Measurements from ENCODE around the gene LEMD1.

Gene LEMD1

GRCh38 chr1:205351984-205352713 is 69.7 kb downstream of the LEMD1 start:
- DNase-seq, result peak; percentile 96

DNA sequence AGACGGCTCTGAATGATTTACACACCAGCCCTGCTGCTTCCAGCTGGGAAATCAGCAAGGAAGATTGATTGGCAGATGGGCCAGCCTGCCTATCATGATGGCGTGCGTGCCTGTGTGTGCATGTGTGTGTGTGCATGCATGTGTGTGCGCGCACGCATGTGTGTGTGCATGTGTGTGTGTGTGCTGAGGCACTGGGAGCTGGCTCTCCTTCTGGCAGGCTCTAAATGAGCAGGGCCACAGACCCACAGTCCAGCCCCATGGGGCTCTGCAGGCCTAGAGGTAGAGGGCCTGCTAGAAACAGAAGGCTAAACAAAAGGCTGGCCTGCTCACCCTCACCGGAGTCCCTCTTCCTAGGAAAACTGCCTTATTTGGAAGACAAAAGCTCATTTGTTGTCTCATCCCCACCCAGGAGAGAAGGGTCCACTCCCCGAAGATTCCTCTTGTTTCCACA is 71.1 kb downstream of the LEMD1 start:
- peak; percentile 71 for DNase-seq

DNA sequence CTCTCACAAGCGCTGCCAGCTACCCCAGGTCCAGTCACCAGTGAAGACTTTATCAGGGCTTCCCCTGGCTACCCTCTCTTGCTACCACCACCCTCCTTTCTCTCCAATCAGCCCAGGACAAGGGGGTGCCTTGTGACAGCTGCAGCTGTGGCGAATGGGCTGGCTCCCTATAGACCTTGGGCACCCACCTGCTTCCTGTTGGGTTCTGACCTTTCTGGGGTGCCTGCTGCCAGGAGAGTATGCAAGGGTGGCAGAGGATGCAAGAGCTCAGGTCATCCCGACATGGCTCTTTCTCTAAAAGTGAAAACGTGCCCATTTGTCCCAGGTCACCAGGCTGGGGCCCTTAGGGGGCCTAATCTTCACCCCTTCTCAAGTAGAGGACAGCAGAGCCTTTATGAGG is 71.7 kb downstream of the LEMD1 start:
- no peak for DNase-seq

DNA sequence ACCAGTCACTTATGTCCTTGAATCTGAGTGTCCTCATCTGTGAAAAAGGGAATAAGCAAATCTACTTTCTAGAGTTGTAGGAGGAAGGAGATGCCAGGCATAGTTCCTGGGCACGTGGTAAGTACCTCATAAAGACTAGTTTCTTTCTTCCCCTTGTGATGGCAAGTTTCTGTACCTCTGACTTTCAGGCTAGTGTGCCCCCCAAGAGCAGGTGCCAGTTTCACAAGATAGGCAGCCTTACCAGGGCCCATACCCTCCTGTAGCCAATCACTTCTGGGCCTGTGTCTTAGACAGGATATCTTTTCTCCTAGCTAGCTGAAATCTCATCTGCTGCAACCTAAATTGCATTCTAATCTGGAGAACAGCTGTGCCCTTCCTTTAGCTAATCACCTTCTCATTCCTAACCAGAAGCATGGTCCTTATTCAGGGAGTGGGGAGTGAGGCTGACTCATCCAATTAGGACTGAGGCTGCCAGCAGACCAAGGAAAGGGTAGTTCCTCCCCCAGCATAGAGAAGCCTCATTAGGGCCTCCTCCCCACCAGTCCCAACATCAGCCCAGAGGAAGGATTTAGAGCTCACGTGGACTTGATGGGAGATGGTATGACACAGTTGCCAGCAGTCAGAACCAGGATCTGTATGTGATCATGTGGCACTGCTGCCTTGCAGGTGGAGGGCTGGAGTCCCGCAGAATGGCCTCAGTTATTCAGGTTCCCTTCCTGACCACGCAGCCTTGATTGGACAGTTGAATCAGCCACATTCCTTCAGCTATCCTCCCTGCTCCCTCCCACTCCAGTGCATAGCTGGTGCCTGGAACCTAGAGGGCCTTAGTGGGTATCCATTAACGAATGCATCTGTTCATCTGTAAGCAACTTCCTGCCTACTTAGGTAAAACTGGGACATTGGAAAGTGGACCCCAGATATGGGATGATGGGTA is 73.0 kb downstream of the LEMD1 start:
- DNase-seq, result no peak

DNA sequence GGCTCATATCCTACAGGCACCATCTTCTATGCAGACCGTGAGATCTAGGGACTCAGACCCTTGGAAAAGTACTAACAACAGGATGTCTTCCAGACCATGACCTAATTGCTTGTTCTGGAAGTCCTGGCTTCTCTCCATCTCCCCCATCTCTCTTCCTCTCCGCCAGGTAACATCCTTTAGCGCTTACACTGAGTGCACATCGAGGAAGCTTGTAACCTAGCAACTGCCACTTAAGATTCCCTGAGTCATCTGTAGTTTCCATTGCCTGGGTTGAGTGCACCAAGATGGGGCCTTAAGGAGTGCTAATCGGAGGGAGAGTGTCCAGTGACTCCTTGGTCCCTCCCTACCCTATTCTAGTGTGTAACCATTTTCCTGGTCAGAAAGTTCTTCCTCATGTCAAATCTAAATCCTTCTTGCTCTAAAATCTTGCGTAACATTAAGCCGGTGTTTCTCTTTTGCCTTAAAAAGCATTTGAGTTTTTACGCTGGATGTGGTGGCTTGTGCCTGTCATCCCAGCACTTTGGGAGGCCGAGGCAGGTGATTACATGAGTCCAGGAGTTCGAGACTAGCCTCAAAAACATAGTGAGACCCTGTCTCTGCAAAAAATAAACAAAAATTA is 74.8 kb downstream of the LEMD1 start:
- no peak for DNase-seq

DNA sequence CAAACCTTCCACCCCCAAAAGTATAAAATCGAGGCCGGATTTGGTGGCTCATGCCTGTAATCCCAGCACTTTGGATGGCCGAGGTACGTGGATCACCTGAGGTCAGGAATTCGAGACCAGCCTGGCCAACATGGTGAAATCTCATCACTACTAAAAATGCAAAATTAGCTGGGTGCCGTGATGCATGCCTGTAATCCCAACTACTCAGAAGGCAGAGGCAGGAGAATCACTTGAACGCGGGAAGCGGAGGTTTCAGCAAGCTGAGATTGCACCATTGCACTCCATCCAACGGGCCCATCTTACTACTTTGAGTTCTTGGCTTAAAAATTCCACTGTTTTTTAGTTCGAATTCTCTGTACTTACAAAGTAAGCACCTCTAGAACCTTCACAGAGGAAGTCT is 76.1 kb downstream of the LEMD1 start:
- no peak for DNase-seq

- no peak for DNase-seq
Measured at GRCh38 chr1:205344066-205344928, 77.6 kb downstream of the LEMD1 start.

GRCh38 chr1:205343431-205344065 is 78.3 kb downstream of the LEMD1 start:
- DNase-seq, result no peak

DNA sequence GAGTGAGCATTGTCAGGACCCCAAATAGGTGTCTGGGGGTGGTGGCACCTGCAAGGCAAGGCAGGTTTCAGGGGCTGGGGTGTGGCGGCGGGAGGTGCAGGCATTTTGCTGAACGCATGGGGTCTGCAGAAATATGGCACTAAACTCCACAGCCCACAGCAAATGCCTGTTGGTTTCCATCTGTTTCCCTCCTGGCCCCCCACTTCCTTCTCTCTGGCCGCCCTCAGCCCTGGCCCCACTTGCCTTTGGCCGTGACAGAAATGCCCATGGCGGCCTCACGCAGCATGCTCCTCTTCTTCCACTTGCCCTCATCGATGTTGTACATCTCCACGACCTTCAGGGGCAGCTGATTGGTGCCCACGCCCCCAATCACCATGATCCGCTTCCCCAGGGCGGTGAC is 78.9 kb downstream of the LEMD1 start:
- no peak for DNase-seq

DNA sequence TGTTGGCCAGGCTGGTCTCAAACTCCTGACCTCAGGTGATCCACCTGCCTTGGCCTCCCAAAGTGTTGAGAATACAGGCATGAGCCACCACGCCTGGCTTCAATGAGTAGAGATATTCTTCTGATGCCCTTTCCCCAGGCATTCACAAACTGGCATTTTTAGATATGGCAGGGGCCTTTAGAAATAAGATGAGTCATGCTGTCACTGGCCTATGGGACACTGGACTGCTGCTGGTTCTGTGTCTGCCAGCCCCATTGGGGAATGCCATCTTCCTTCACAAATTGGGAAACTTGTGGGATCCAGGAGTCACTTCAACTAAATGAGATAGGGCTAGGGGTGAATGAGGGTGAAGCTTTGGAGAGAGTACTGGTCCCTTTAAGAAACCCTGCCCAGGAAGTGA is 81.2 kb downstream of the LEMD1 start:
- DNase-seq, result no peak

GRCh38 chr1:205339717-205340116 is 82.1 kb downstream of the LEMD1 start:
- DNase-seq, result no peak

- DNase-seq, result no peak
Measured at GRCh38 chr1:205339197-205339702, 82.6 kb downstream of the LEMD1 start.

- no peak for DNase-seq
Measured at GRCh38 chr1:205338011-205338410, 83.8 kb downstream of the LEMD1 start.

DNA sequence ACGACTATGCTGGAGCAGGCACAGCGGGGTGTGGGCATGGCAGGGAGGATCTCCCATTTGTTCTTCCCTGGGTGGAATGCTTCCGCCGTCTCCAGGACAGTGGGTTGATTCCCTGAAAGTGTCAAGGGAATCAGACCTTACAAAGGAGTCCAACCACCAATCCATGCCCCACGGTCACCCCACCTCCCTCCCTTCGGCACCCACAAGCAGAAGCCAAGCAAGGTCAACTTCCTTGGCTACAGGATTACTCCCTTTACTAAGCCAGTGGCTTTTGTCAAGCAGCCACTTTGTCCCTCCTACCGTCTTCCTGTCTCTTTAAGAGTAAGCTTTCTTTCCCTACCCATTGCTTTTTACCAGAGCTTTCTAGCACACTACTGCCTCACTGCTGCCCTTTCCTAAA is 84.4 kb downstream of the LEMD1 start:
- DNase-seq, result no peak

- DNase-seq, result peak; percentile 42
Measured at GRCh38 chr1:205335692-205336091, 86.2 kb downstream of the LEMD1 start.

GRCh38 chr1:205332015-205332791 is 89.7 kb downstream of the LEMD1 start:
- DNase-seq, result no peak

All from NCI-H446 treated with DMSO at 0.1 percent for 48 hours (cell line).